Midbrain (tissue), 1 donor: Measurements from ENCODE around the gene AHRR.

Source experiments
- DNase-seq: peaks from one replicate; lab custom pipeline; 2025; lab: John Stamatoyannopoulos, UW

The AHRR gene

DNA sequence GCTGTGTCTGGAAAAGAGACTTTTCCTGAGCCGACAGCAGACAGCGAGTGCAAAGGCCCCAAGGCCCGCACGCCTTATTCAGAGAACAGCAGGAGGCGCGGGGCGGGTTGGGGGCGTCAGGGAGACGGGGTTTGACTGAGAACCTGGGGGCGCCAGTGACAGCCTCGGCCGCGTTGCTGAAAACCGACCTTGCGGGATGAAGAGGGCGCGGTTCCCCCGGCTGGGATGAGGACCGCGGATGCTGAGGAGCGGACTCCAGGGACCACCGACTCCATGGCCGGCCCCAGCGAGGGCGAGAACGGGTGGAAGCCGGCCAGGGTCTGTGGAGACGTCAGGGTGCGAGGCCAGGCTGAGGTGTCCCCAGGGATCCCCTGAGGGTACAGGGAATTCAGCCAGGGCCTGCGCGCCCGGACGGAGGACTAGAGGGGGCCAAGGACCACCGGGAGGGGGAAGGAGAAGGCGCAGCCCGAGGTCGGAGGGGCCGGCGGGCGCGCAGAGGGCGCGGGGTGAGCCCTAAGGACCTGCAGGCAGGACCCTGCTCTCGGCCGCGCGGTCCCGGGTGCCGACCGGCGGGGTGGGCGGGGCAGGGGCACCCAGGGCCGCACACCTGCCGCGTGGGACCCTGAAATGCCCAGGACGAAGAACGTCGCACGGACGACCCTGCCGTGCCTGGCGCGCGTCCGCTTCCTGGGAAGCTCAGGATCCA is 837 bp upstream of the AHRR start:
- no peak for DNase-seq

DNA sequence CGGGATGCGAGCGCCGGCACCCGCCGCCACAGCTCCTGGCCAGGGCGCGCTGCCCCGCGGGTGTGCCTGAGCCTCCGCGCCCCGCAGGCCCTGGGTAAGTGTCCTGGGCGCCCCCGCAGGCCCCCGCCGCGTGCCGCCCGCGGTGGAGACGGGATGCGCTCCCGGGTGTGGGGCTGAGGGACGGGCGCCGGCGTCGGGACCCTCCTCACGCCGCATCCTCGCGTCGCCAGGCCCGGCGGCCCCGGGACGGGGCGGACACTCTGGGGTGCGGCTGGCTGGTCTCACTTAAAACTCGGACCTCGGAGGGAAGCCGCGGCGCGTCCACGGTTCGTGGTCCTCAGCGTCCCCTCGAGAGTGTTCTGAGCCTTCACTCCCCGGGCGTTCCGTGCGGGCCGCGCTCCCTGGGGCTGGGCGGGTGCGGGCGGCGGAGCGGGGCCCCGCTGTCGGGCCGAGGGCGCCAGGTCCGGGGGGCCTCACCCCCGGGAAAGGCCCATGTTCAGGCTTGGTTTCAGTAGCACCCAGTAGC is 275 bp downstream of the AHRR start:
- DNase-seq = no peak

DNA sequence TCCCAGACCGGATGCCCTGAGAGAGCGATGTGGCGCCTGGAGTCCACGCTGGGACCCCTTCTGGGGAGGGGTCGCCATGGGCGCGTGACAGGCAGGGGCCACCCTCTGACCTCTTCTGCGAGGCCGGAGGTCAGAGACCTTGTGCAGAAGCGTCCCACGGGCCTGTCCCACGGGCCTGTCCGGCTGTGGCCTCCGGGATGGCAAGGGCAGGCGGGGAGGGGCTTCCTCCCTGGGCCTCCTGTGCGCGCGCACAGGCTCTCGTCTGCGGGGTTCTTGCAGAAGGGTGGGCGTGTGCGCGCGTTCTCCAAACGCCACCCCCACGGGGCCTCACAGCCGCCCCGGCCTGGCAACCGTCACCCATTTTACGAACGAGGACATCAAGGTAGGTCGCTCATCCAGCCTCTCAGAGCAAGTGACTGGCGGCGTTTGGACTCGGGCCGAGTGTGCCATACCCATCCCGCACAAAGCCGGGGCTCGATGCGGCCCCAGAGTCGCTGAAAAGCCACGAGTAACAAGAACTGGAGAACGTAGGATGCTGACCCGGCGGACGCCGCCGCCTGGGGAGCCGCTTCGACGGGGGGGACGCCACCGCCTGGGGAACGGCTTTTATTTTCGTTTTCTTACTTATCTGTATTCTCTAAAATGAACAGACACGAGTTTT is 897 bp downstream of the AHRR start:
- DNase-seq = no peak

DNA sequence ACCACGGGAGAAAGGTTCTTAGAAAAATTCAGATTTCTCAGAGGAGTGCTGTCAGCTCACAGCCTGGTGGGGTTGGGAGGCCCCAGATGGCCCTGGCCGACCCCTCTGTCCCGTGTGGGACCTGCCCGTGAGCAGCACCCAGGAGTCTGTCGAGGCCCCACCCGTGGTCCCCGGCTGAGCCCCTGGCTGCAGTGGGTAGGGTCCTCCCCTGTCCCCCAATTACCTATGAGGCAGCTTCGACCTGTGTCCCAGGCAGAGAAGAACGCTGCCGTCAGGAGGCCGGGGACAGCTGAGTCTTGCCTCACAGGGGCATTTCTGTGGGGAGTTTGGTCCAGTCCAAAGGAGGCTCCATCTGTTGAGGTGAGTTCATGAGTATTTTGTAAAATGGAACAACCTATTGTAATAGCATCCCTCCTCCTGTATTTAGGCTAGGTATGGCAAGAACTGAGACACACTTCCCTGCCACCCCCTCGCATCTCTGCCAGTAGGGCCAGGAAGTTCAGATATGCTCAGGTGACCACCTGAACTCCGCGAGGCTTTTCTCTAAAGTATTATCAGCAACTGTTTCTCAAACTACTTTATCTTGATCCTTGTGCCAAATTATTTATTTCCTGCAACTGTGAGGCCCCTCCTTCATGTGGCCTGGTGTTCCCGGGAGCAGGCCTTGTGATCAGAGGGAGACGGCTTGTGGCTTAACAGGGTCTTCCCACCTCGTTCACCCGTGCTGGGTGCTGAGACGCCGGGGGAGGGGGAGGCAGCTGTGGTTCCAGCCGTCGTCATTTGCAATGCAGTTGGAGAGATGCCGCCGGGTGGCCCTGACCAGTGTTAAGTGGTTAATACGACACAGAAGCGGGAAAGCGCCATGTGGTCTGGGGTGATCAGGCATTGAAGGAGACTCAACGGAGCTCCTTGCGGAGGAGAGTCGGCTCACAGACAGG is 1.7 kb downstream of the AHRR start:
- DNase-seq = no peak

DNA sequence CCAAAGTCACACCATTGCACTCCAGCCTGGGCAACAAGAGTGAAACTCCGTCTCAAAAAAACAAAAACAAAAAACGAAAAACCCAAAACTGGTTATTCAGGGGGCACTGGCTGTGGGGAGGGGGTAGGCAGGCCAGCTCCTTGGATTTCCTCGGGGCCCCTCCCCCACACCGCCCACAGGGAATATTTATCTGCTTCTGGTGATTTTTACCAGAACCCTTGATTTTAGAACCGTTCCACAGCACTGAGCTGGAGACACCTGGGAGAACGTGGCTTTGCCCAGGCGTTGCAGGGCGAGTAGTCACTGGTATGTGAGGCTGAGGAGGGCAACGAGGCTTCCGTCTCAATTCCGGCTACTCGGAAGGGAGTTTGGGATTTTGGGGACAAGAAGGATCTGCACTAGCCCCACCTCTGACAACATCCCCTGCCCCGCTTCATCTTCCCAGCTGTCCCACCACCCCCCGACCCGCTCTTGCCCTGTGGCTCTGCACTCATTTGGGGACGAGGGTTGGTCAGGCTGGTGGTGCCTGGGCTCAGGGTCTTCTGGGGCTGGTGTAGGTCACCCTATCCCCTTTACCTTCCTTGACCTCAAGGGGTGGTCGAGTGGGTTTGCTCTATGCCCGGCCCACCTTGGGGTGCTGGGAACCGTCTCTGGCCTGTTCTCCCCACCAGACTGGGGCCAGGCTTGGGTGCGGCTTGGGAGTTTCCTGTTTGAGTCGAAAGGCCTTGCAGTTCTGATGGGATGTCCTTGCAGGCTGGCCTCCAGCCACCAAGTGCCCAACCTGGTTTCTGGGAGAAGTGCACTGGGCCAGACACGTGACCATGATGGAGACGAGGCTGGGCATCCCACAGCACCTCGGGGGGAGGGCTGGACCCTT is 3.5 kb downstream of the AHRR start:
- DNase-seq = no peak

DNA sequence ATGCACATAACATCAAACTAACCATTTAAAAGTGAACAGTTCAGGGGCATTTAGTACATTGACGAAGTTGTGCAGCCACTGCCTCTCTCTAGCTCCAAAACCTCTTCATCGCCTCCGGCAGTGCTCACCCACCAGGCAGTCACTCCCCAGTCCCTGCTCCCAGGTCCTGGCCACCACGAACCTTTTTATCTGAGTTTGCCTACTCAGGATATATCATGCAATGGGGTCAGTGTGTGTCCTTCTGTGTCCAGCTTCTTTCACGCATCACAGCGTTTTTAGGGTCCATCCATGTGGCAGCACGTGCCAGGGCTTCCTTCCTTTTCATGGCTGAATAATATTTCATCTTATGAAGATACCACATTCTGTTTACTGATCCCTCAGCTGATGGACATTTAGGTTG is 4.6 kb downstream of the AHRR start:
- DNase-seq = no peak

DNA sequence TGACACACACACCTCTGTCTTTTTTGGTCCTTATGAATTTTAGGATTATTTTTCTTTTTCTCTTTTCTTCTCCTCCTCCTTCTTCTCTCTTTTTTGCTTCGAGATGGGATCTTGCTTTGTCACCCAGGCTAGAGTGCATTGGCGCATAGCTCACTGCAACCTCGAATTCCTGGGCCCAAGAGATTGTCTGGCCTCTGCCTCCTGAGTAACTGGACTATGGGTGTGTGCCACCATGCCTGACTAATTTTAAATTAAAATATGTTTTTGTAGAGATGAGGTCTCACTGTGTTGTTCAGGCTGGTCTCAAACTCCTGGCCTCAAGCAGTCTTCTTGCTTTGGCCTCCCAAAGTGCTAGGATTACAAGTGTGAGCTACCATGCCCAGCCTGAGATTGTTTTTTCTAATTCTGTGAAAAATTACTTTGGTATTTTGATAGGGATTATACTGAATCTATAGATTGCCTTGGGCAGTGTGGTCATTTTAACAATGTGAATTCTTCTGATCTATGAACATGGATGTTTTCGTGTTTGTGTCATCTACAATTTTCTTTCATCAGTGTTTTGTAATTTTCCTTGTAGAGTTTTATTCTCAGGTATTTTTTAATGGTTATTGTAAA is 7.7 kb downstream of the AHRR start:
- no peak for DNase-seq

DNA sequence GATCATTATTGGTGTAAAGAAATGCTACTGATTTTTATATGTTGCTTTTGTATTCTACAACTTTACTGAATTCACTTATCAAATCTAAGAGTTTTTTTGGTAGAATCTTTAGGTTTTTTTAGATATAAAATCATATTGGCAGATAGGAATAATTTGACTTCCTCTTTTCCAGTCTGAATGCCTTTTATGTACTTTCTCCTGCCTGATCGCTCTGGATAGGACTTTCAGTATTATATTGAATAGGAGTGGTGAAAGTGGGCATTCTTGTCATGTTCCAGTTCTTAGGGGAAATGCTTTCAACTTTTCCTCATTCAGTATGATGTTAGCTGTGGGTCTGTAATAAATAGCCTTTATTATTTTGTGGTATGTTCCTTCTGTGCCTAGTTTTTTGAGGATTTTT is 8.3 kb downstream of the AHRR start:
- no peak for DNase-seq

DNA sequence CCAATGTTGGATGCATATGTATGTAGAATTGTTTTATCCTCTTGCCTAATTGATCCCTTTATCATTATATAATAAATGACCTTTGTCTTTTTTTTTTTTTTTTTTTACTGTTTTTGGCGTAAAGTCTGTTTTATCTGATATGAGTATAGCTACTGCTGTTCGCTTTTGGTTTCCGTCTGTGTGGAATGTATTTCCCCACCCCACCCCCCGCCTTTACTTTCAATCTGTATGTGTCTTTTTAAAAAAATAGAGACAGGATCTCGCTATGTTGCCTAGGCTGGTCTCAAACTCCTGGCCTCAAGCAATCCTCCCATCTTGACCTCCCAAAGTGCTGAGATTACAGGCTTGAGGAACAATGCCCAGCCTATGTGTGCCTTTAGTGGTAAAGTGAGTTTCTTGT is 11.3 kb downstream of the AHRR start:
- no peak for DNase-seq

DNA sequence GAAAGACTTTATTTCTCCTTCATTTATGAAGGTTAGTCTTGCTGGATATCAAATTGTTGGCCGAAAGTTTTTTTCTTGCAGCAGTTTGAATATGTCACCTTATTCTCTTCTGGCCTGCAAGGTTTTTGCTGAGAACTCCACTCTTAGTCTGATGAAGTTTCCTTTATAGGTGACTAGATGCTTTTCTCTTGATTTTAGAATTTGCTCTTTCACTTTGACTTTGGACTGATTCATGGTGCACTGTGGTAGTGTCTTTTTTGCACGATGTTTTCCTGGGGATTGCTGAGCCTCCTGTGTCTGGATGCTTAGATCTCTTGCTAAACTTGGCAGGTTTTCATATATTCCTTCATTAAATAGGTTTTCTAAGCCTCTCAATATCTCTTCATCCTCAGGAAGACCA is 12.4 kb downstream of the AHRR start:
- DNase-seq = no peak

DNA sequence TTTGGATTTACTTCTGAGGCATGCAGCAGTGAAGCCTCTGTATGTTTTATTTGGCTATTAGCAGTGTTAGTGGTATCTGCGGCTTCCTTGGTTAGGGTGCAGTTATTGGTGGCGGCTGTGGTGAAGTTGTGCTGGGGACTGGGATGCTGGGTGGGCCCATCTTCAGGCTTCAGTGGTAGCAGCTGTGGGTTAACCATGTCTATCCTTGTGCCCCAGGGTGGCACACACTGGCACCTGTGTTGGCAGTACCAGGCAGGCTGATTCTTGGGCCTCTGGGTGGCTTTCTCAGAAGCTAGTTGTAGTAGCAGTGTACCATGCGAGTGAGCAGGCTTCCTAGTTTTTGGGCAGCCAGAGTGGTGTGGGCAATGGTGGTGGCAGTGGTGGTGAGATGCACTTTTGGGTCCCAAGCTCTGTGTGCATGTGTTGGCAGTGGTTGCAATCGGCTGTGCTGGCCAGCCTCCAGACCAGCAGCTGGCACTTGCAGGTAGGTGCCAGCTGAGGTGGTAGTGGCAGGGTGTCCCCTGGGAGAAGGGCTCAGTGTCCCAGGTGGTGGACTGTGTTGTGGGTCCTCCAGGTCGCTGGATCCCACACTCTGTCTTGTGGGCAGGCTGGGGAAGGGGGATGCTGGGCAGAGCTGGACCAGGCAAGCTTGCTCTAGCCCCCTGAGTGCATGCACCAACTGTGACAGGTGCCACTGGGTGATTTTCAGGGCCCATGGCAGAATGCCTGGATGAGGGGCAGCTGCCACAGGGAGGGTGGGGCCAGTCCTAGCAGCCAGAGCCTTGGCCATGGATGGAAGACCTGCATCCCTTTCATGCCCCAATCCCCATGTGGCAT is 13.6 kb downstream of the AHRR start:
- DNase-seq = no peak

DNA sequence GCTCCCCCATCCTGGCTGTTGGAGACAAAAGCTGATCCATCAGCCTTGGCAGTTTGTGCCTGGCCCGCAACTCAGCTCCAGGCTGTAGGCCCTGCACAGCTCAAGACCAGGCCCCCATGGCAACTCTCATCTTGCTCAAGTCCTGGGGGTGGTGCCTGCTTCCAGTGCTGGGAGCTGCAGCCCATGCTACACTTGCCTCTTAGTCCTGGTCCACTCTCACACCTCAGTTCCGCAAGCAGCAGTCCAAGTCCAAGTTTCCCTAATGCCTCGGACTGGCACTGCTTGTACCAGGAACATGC is 14.2 kb downstream of the AHRR start:
- no peak for DNase-seq

DNA sequence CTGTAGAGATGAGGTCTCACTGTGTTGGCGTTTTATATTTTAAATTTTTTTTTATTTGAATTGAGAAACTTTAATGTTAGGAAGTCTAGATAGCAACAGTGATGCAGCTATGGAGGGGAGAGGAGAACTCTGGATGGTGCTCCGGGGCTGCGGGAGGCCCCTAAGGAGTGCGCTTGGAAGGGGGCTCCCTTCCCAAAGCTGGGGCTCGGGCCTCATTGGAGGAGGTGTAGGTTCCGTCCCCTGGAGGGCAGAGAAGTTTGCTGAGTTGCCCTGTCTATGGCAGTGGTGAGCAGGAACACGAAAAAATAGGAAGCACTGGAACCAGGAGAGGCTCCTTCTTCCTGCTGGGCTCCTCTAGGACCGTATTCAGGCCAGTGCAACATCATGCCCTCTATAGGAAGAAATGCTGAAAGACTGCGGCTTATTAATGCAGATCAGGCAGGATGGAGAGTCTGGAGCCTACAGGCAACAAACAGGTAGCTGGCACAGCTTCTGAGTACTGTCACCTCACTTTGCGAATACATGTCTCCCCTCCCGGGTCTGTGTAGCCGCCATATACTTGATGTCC is 16.1 kb downstream of the AHRR start:
- no peak for DNase-seq

DNA sequence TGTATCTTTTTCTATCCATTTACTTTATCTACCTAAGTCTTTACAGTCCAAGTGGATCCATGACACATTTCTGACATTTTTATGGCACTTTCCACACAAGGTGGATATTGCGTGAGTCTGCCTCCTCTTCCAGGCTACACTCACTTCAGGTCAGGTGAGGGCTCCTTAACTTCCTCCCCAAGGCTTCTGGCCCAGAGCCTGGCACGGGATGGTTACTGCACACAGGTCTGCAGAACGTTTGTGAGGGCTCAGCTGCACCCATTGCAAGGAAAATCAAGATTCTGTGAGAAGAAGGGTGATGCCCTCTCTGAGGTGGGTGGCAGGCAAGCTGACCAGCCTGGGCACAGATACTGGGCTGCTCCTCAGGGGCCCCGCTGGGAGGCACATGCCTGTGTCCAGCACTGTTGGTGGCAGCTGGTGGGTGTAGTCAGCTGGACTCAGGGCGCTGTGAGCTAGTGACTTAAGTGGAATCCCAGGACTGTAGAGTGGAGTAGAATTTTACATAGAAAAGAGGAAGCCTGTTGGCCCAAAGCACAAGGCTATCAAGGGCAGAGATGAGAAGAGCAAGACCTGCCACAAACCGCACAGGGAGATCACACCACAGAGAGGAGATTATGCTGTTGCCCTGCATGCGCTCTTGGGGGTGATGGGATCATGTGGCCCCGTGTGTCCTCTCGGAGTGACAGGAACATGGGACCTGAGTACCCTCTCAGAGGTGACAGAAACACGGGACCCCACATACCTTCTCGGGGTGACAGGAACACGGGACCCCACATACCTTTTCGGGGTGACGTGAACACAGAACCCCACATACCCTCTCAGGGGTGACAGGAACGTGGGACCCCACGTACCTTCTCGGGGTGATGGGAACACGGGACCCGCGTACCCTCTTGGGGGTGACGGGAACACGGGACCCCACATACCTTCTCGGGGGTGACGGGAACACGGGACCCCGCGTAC is 21.3 kb downstream of the AHRR start:
- no peak for DNase-seq

DNA sequence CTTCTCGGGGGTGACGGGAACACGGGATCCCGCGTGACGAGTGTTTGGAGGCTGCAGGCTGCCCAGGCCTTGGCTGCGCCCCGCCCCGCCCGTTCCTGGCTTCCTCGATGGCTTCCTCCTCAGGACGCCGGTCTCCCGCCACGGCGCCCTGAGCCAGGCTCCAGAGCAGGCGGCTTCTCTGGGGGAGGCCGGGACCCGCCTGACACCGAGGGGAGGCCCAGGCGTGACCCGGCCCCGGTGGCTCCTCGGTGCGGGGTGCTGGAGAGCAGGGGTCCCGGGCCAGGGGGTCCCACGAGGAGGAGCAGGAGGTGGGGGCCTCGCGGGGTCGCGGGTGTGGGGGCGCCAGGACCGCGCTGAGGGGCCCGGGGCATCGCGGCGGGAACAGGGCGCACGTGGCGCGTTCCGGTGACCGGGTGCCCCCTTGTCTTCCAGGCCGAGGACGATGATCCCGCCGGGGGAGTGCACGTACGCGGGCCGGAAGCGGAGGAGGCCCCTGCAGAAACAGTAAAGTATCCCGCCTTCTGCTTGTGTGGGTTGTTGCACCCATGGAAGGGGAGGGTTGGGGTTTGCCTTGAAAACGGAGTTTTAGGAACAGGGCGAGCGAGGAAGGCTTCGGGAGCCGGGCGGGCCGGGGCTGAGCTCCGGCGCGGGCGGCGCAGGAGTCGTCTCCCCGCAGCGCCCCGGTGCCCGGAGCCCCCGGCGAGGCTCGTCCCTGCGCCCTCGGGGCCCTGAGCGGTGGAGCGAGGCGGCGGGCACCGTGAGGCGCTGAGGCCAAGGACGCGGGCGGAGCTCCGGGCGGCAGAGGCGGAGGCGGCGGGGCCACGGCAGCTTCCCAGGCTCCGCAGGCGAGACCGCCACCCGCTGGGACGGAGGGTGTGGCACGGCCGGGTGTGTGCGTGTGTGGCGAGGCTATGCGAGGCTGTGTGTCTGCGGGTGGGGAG is 22.2 kb downstream of the AHRR start:
- no peak for DNase-seq

DNA sequence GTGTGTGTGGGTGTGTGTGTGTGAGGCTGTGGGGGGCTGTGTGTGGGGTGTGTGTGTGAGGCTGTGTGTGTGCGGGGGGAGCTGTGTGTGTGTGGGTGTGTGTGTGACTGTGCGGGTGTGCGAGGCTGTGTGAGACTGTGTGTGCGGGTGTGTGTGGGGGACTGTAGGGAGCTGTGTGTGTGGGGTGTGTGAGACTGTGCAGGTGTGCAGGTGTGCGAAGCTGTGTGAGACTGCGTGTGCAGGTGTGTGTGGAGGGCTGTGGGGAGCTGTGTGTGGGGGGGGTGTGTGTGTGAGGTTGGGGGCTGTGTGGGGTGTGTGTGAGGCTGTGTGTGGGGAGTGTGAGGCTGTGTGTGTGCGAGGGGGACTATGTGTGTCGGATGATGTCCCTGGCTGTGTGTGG is 23.2 kb downstream of the AHRR start:
- DNase-seq = no peak

DNA sequence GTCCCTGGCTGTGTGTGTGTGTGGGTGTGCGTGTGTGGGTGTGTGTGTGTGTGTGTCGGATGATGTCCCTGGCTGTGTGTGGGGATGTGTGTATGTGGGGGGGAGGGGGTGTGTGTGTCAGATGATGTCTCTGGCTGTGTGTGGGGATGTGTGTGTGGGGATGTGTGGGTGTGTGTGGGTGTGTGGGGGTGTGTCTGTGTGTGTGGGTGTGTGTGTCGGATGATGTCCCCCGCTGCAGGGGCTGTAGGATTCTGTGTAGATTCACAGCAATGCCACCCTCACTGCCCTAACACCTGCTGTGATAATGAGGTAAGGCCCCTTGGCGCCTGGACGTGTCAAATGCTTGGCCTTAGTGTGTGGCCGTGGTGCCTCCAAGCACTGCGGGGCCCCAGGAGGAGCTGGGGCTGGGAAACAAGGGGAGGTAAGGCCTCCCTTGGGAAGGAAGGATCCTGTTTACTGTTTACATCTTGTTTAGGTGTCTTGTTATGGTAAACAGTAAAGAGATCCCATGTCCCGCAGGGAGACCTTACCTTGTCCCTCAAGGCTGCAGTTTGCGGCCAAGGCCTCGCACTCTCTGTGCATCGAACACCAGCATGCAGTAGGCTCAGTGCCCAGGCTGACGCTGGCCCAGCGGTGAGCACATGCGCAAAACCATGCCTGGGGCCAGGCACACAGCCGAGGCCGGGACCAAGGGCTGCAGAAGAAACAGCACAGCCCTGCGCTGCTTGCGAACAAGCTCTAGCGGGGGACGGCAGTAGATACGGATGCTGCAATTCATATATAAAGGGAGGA is 24.1 kb downstream of the AHRR start:
- no peak for DNase-seq
